H1 (cell line): ENCODE measurements around the gene CYP11A1. TPM values are rescaled to one million over a fixed set of nuclear protein-coding genes. Genes with fewer than 3 reads are reported as not detected.

Experiments used
- CTCF ChIA-PET: fragments of 300-600 bp; sonication (Branson Sonifier 250); formaldehyde crosslinking; loops from one replicate; lab custom pipeline; 2021; ENCODE audit not compliant: partially characterized antibody; lab: Charles Lee
- POLR2A ChIA-PET: fragments of 300-600 bp; sonication (Branson Sonifier 250); formaldehyde crosslinking; loops from one replicate; lab custom pipeline; 2021; ENCODE audit warnings: inconsistent platforms; ENCODE audit not compliant: partially characterized antibody; lab: Charles Lee
- DNase-seq, 2 experiments: peaks; one replicate each; pipeline versions ENCODE4 v3.0.0 to v3.0.0-alpha.2; 2010 to 2022; ENCODE audit warnings: low spot score in 2 of 2, low read depth in 1 of 2, mixed read lengths in 1 of 2
- FAIRE-seq: peaks from 2 replicates; lab custom pipeline; 2011; peaks lifted over from hg19 to GRCh38; lab: Jason Lieb, UNC
- H2AFZ ChIP-seq: 2 replicates; pipeline ENCODE4 v1.8.1; 2012; ENCODE audit warnings: low read length, inconsistent platforms
- H2AK5ac ChIP-seq: 2 replicates; pipeline ENCODE4 v1.6.1; 2013; ENCODE audit warnings: low read depth, low read length
- H2BK120ac ChIP-seq: replicated peaks from 2 replicates; pipeline ENCODE3; 2013; ENCODE audit warnings: low read depth, low read length, inconsistent platforms
- H2BK12ac ChIP-seq: 2 replicates; pipeline ENCODE4 v1.6.1; 2013; ENCODE audit warnings: low read depth, low read length
- H2BK15ac ChIP-seq: 2 replicates; pipeline ENCODE4 v1.6.1; 2013; ENCODE audit warnings: low read length
- H2BK20ac ChIP-seq: 2 replicates; pipeline ENCODE4 v1.6.1; 2013; ENCODE audit warnings: low read length
- H2BK5ac ChIP-seq: 2 replicates; pipeline ENCODE4 v1.6.1; 2013; ENCODE audit warnings: low read depth, low read length
- H3K14ac ChIP-seq: 2 replicates; pipeline ENCODE4 v1.6.1; 2013; ENCODE audit warnings: inconsistent platforms; ENCODE audit not compliant: insufficient read length
- H3K18ac ChIP-seq: 2 replicates; pipeline ENCODE4 v1.6.1; 2013; ENCODE audit warnings: low read length; ENCODE audit errors: extremely low read depth
- H3K23ac ChIP-seq: 2 replicates; pipeline ENCODE4 v1.6.1; 2013; ENCODE audit warnings: inconsistent platforms; ENCODE audit not compliant: insufficient read length
- H3K23me2 ChIP-seq: 2 replicates; pipeline ENCODE4 v1.6.1; 2013; ENCODE audit warnings: low read depth, low read length
- H3K27ac ChIP-seq: 2 replicates; pipeline ENCODE4 v1.6.1; 2011; ENCODE audit warnings: low read depth, low read length, inconsistent platforms
- H3K27me3 ChIP-seq, 4 experiments: replicated peaks in 1 of 4; 1 replicate in 1 of 4; 2 replicates in 3 of 4; pipeline versions ENCODE4 v1.6.1 to v1.8.1; 2011 to 2013; ENCODE audit warnings: low read length in 3 of 4, mild to moderate bottlenecking in 3 of 4, inconsistent platforms in 2 of 4, mixed read lengths in 2 of 4, moderate library complexity in 1 of 4; ENCODE audit not compliant: control insufficient read depth in 3 of 4, insufficient read depth in 3 of 4; ENCODE audit errors: extremely low read depth in 1 of 4
- H3K36me3 ChIP-seq, 4 experiments: 2 replicates each; pipeline versions ENCODE4 v1.6.1 to v1.8.1; 2011 to 2013; ENCODE audit warnings: mild to moderate bottlenecking in 4 of 4, low read length in 3 of 4, moderate library complexity in 2 of 4, control low read depth in 1 of 4, inconsistent platforms in 1 of 4; ENCODE audit not compliant: insufficient read depth in 4 of 4, control insufficient read depth in 2 of 4
- H3K4ac ChIP-seq: replicated peaks from 2 replicates; pipeline ENCODE3; 2013; ENCODE audit warnings: low read length, low read depth, mixed read lengths, inconsistent platforms; ENCODE audit not compliant: insufficient read length
- H3K4me1 ChIP-seq, 4 experiments: replicated peaks in 1 of 4; 1 replicate in 1 of 4; 2 replicates in 3 of 4; pipeline versions ENCODE4 v1.6.1 to v1.8.1; 2011 to 2013; ENCODE audit warnings: low read length in 3 of 4, inconsistent platforms in 2 of 4, mixed read lengths in 1 of 4; ENCODE audit not compliant: insufficient read depth in 4 of 4, control insufficient read depth in 3 of 4
- H3K4me2 ChIP-seq, 2 experiments: 2 replicates each; pipeline versions ENCODE4 v1.6.1 to v1.8.1; 2011 to 2013; ENCODE audit warnings: low read depth in 2 of 2, low read length in 2 of 2, control low read depth in 1 of 2, inconsistent platforms in 1 of 2, mild to moderate bottlenecking in 1 of 2; ENCODE audit not compliant: insufficient read depth in 1 of 2
- H3K4me3 ChIP-seq, 4 experiments: fragments of 200-600, 300-600 bp in 1 of 4; sonication (generic), shearing (Covaris generic), sonication (Bioruptor Twin) in 1 of 4; 2 replicates each; pipeline versions ENCODE4 v1.5.1 to v1.8.1; 2011 to 2016; ENCODE audit warnings: low read length in 4 of 4, low read depth in 3 of 4, control low read depth in 2 of 4, inconsistent platforms in 2 of 4, mild to moderate bottlenecking in 2 of 4, mixed read lengths in 1 of 4, moderate library complexity in 1 of 4; ENCODE audit not compliant: insufficient read depth in 2 of 4; ENCODE audit errors: extremely low read depth in 1 of 4
- H3K56ac ChIP-seq: replicated peaks from 2 replicates; pipeline ENCODE3; 2013; ENCODE audit warnings: low read depth, mild to moderate bottlenecking, mixed read lengths, low read length, inconsistent platforms; ENCODE audit not compliant: insufficient read length
- H3K79me1 ChIP-seq: 2 replicates; pipeline ENCODE4 v1.6.1; 2013; ENCODE audit warnings: low read depth, low read length, control low read depth
- H3K79me2 ChIP-seq, 2 experiments: 2 replicates each; pipeline versions ENCODE4 v1.6.1 to v1.8.1; 2012 to 2013; ENCODE audit warnings: low read length in 2 of 2, mild to moderate bottlenecking in 2 of 2, inconsistent platforms in 1 of 2; ENCODE audit not compliant: insufficient read depth in 2 of 2, control insufficient read depth in 1 of 2
- H3K9ac ChIP-seq, 4 experiments: replicated peaks in 1 of 4; 1 replicate in 1 of 4; 2 replicates in 3 of 4; pipeline versions ENCODE4 v1.6.1 to v1.8.1; 2011 to 2013; ENCODE audit warnings: low read depth in 3 of 4, low read length in 3 of 4, control low read depth in 2 of 4, mild to moderate bottlenecking in 2 of 4, moderate library complexity in 2 of 4, inconsistent platforms in 1 of 4; ENCODE audit errors: extremely low read depth in 1 of 4
- H3K9me3 ChIP-seq, 2 experiments: 2 replicates each; pipeline versions ENCODE4 v1.6.1 to v1.8.1; 2012 to 2013; ENCODE audit warnings: mild to moderate bottlenecking in 2 of 2, moderate library complexity in 2 of 2, control low read depth in 1 of 2, inconsistent platforms in 1 of 2, low read depth in 1 of 2, low read length in 1 of 2, mixed read lengths in 1 of 2; ENCODE audit not compliant: insufficient read depth in 2 of 2
- H4K20me1 ChIP-seq, 2 experiments: replicated peaks in 1 of 2; 2 replicates each; pipeline versions ENCODE3 to v1.8.1; 2011 to 2013; ENCODE audit warnings: inconsistent platforms in 2 of 2, low read length in 2 of 2, mild to moderate bottlenecking in 1 of 2; ENCODE audit not compliant: insufficient read depth in 2 of 2, control insufficient read depth in 1 of 2
- H4K5ac ChIP-seq: 2 replicates; pipeline ENCODE4 v1.6.1; 2013; ENCODE audit warnings: low read length, low read depth, mixed read lengths, inconsistent platforms; ENCODE audit not compliant: insufficient read length
- H4K8ac ChIP-seq: 2 replicates; pipeline ENCODE4 v1.8.0; 2013; ENCODE audit warnings: mild to moderate bottlenecking, moderate library complexity, low read length, inconsistent platforms; ENCODE audit not compliant: insufficient read depth; ENCODE audit errors: extremely low read depth
- H4K91ac ChIP-seq: replicated peaks from 2 replicates; pipeline ENCODE3; 2013; ENCODE audit warnings: low read length, mixed read lengths, inconsistent platforms; ENCODE audit not compliant: insufficient read length
- ASH2L ChIP-seq: fragments of 200-600, 300-600 bp; sonication (generic); IDR thresholded peaks from one replicate; pipeline ENCODE4 v1.7.1; 2017; ENCODE audit warnings: low read length
- CHD2 ChIP-seq: IDR thresholded peaks from 2 replicates; pipeline ENCODE4 v1.6.1; 2012; ENCODE audit warnings: low read length, improper control_type of control experiment
- CTCF ChIP-seq, 3 experiments: IDR thresholded peaks; 1 replicate in 2 of 3; 2 replicates in 1 of 3; pipeline versions ENCODE4 v1.5.1 to v1.6.1; 2011; ENCODE audit warnings: low read length in 3 of 3, mild to moderate bottlenecking in 3 of 3, inconsistent platforms in 2 of 3, low read depth in 1 of 3, moderate library complexity in 1 of 3; ENCODE audit not compliant: insufficient read depth in 1 of 3; ENCODE audit errors: control extremely low read depth in 1 of 3
- EGR1 ChIP-seq: IDR thresholded peaks from 2 replicates; pipeline ENCODE4 v1.6.1; 2011; ENCODE audit warnings: low read depth, low read length, borderline replicate concordance
- POU5F1 ChIP-seq: IDR thresholded peaks from 2 replicates; pipeline ENCODE4 v1.6.1; 2011; ENCODE audit warnings: low read depth, mild to moderate bottlenecking, low read length, moderate library complexity
- SAP30 ChIP-seq: fragments of 300-600 bp; sonication (generic); IDR thresholded peaks from 2 replicates; pipeline ENCODE4 v1.7.1; 2012; ENCODE audit warnings: low read length, moderate library complexity, mild to moderate bottlenecking, inconsistent platforms; ENCODE audit not compliant: insufficient read depth, insufficient replicate concordance
- TAF7 ChIP-seq: optimal IDR thresholded peaks from 2 replicates; pipeline ENCODE3; 2011; ENCODE audit warnings: low read depth, mild to moderate bottlenecking, inconsistent platforms, low read length, moderate library complexity, borderline replicate concordance
- USF2 ChIP-seq: IDR thresholded peaks from 2 replicates; pipeline ENCODE4 v1.6.1; 2011; ENCODE audit warnings: low read length, improper control_type of control experiment
- YY1 ChIP-seq: IDR thresholded peaks from 2 replicates; pipeline ENCODE4 v1.6.1; 2011; ENCODE audit warnings: low read depth, mild to moderate bottlenecking, low read length
- ZNF274 ChIP-seq: IDR thresholded peaks from 2 replicates; pipeline ENCODE4 v1.7.0; 2012; ENCODE audit warnings: low read length, borderline replicate concordance; ENCODE audit errors: extremely low read depth
- WGBS, 2 experiments: shearing (Covaris generic) in 1 of 2; methylation state at CpG; one replicate each; pipeline versions ENCODE4 v1.1.6 to v1.1.7; 2013 to 2015; ENCODE audit warnings: low lambda C conversion rate in 2 of 2, mixed read lengths in 2 of 2, inconsistent platforms in 1 of 2, low coverage in 1 of 2, missing lambda C conversion rate in 1 of 2; ENCODE audit not compliant: insufficient replicate concordance in 2 of 2, insufficient coverage in 1 of 2, insufficient read length in 1 of 2; ENCODE audit errors: extremely low coverage in 1 of 2, missing lambda C conversion rate in 1 of 2; 5-methylcytosine and 5-hydroxymethylcytosine counted together
- polyA plus RNA-seq, 7 experiments: library from polyadenylated mRNA; depleted of rRNA in 3 of 7; stranded (reverse) in 5 of 7; unstranded in 2 of 7; fragments of >200 nt in 5 of 7; fragments of 200-250 nt in 2 of 7; gene quantifications; 1 replicate in 5 of 7; 2 replicates in 1 of 7; 4 replicates in 1 of 7; pipeline versions ENCODE4 v1.2.1 to v1.2.3, GENCODE V29; 2011 to 2013; ENCODE audit warnings: missing spikeins in 2 of 7, mixed read lengths in 2 of 7
- total RNA-seq: library from RNA; stranded (reverse); fragmentation: NEBNext Ultra II Directional; extraction: Animal tissue kit (Norgen Biotek cat#: 25700); gene quantifications from 2 replicates; pipeline ENCODE4 v1.2.1, GENCODE V29; 2021

CYP11A1 gene
- total and polyA plus RNA-seq, 2 of the 8 experiments (the other 6 are each of a cell fraction or from before 2014, with no cell fraction given) = 1.9 to 7.2 TPM

- Histone ChIP-seq H3K4me1 (peaks cover 0 to 14% (median 9%) of the 10 kb centered on the region in 4 experiments; a peak in 4 of 7 replicates), H3K18ac (no peak overlapping the region), H2BK15ac (no peak overlapping the region; the same call in 1 of the 2 replicates), H4K91ac (peak overlapping the region; percentile 79), H3K79me2 (no peaks in the 10 kb centered on the region), H3K27me3 (no peaks in the 10 kb centered on the region; a peak in 1 of 7 replicates), H3K14ac (no peak overlapping the region), H3K4me2 (no peak overlapping the region), H4K8ac (no peak overlapping the region), H3K23me2 (no peaks in the 10 kb centered on the region), H2BK20ac (no peak overlapping the region), H3K79me1 (no peaks in the 10 kb centered on the region), H3K4me3 (no peak overlapping the region), H4K5ac (peak overlapping the region; percentile 1), H3K9ac (no peak overlapping the region), H2AFZ (0 out of 2 replicates have a peak overlapping the region, but pooled peaks have one; percentile 24), H2BK120ac (no peak overlapping the region), H2AK5ac (no peak overlapping the region), H4K20me1 (no peaks in the 10 kb centered on the region), H3K27ac (no peak overlapping the region), H2BK5ac (0 out of 2 replicates have a peak overlapping the region, but pooled peaks have one; percentile 10), H3K23ac (no peak overlapping the region), H2BK12ac (peak overlapping the region; percentile 4; the same call in 1 of the 2 replicates), H3K9me3 (no peaks in the 10 kb centered on the region), H3K4ac (no peak overlapping the region), H3K56ac (no peak overlapping the region), H3K36me3 (no peaks in the 10 kb centered on the region)
- DNase-seq = no peak
- CTCF ChIA-PET = interaction anchor here (0.8 to 18.1 kb wide), 5 partner anchors 10 to 289 kb away, joined by 3 to 353 read pairs (median 3); no protein-coding TSS in a partner anchor
- FAIRE-seq = no peak
- WGBS, 2 experiments = 81% methylated on average over 4 of the region's 4 CpGs; no CpG with 5 or more reads in 1 of the 2 experiments
- POLR2A ChIA-PET = interaction anchor here (1.7 to 2.0 kb wide), 2 partner anchors 8 to 203 kb away, joined by 3 to 4 read pairs; no protein-coding TSS in a partner anchor
- no peak for TF ChIP-seq USF2
- no peak for TF ChIP-seq CTCF (IDR thresholded peaks at IDR 0.05; ENCODE audit: control extremely low read depth in 1 of 3, insufficient read depth in 1 of 3, low read depth in 1 of 3, low read length in 3 of 3)
- TF ChIP-seq ZNF274 = no peak
- no peak for TF ChIP-seq TAF7
- no peak for TF ChIP-seq POU5F1
- TF ChIP-seq ASH2L = no peak
- TF ChIP-seq CHD2 = no peak
- TF ChIP-seq EGR1 = no peak
- no peak for TF ChIP-seq YY1
- TF ChIP-seq SAP30 = no peak
These were observed 40.7 kb downstream of the CYP11A1 start for GRCh38 chr15:74326746-74327145.
